SK-N-SH (cell line): Measurements from ENCODE around the gene COX10. TPM values are rescaled to one million over a fixed set of nuclear protein-coding genes. Genes with fewer than 3 reads are reported as not detected.

Experiments
- CTCF ChIA-PET: fragments of 300-600, 350-600 bp; formaldehyde crosslinking; extraction: SDS; loops from one replicate; lab custom pipeline; 2021; lab: Yijun Ruan, JAX
- POLR2A ChIA-PET: fragments of 350-600 bp; sonication (Branson Sonifier 250); formaldehyde crosslinking; extraction: SDS; loops from one replicate; lab custom pipeline; 2020; ENCODE audit warnings: antibody characterized with exemption, inconsistent platforms; lab: Yijun Ruan, JAX
- DNase-seq: peaks from one replicate; pipeline ENCODE4 v3.0.0; 2012
- H2AFZ ChIP-seq: fragments of 200-600 bp; sonication (generic); 2 replicates; pipeline ENCODE4 v1.8.1; 2016; ENCODE audit warnings: antibody characterized with exemption, mild to moderate bottlenecking, low read depth
- H3F3A ChIP-seq: fragments of 200-600 bp; sonication (generic); replicated peaks from 2 replicates; pipeline ENCODE3; 2016; ENCODE audit warnings: antibody characterized with exemption, mild to moderate bottlenecking; ENCODE audit not compliant: insufficient read depth
- H3K27ac ChIP-seq, 2 experiments: fragments of 200-500 bp in 1 of 2; fragments of 200-600 bp in 1 of 2; sonication (Bioruptor generic) in 1 of 2; sonication (generic), shearing (Covaris generic) in 1 of 2; 2 replicates each; pipeline versions ENCODE4 v1.5.1 to v1.6.1; 2014 to 2016; ENCODE audit warnings: low read depth in 2 of 2, inconsistent platforms in 1 of 2, low read length in 1 of 2, mild to moderate bottlenecking in 1 of 2, mixed read lengths in 1 of 2
- H3K27me3 ChIP-seq: fragments of 200-600 bp; sonication (generic), shearing (Covaris generic); 2 replicates; pipeline ENCODE4 v1.6.1; 2016; ENCODE audit warnings: mixed run types; ENCODE audit not compliant: insufficient read depth
- H3K36me3 ChIP-seq, 2 experiments: fragments of 200-500 bp in 1 of 2; fragments of 200-600 bp in 1 of 2; sonication (Bioruptor generic) in 1 of 2; sonication (generic) in 1 of 2; replicated peaks in 1 of 2; 2 replicates each; pipeline versions ENCODE3 to v1.5.1; 2014 to 2016; ENCODE audit warnings: low read length in 1 of 2, mild to moderate bottlenecking in 1 of 2; ENCODE audit not compliant: insufficient read depth in 2 of 2, control insufficient read depth in 1 of 2
- H3K4me1 ChIP-seq, 2 experiments: fragments of 200-500 bp in 1 of 2; fragments of 200-600 bp in 1 of 2; sonication (Bioruptor generic) in 1 of 2; sonication (generic), shearing (Covaris generic) in 1 of 2; 2 replicates each; pipeline versions ENCODE4 v1.5.1 to v1.6.1; 2014 to 2016; ENCODE audit warnings: low read depth in 1 of 2, low read length in 1 of 2, mixed run types in 1 of 2; ENCODE audit not compliant: insufficient read depth in 2 of 2, control insufficient read depth in 1 of 2
- H3K4me2 ChIP-seq: fragments of 200-600 bp; sonication (generic), shearing (Covaris generic); 2 replicates; pipeline ENCODE4 v1.6.1; 2017; ENCODE audit warnings: mixed run types
- H3K4me3 ChIP-seq, 2 experiments: fragments of 200-500 bp in 1 of 2; fragments of 200-600 bp in 1 of 2; sonication (Bioruptor generic) in 1 of 2; sonication (generic), shearing (Covaris generic) in 1 of 2; 2 replicates each; pipeline versions ENCODE4 v1.5.1 to v1.8.1; 2014 to 2016; ENCODE audit warnings: low read depth in 2 of 2, inconsistent platforms in 1 of 2, low read length in 1 of 2, mild to moderate bottlenecking in 1 of 2, mixed read lengths in 1 of 2, moderate library complexity in 1 of 2
- H3K79me2 ChIP-seq: fragments of 200-600 bp; sonication (generic); 2 replicates; pipeline ENCODE4 v1.8.1; 2017; ENCODE audit warnings: mild to moderate bottlenecking; ENCODE audit not compliant: insufficient read depth
- H3K9ac ChIP-seq: fragments of 200-600 bp; sonication (generic); 2 replicates; pipeline ENCODE4 v1.6.1; 2017; ENCODE audit warnings: mixed run types
- H3K9me2 ChIP-seq: fragments of 200-600 bp; sonication (generic); 2 replicates; pipeline ENCODE4 v1.6.1; 2017; ENCODE audit warnings: mixed run types
- H3K9me3 ChIP-seq: fragments of 200-600 bp; sonication (generic); 2 replicates; pipeline ENCODE4 v1.6.1; 2017; ENCODE audit warnings: mixed run types, mild to moderate bottlenecking, moderate library complexity
- H4K20me1 ChIP-seq: fragments of 200-600 bp; sonication (generic); 2 replicates; pipeline ENCODE4 v1.6.1; 2017; ENCODE audit warnings: mild to moderate bottlenecking, mixed run types; ENCODE audit not compliant: insufficient read depth
- CHD2 ChIP-seq: fragments of 150-350 bp; IDR thresholded peaks from 2 replicates; pipeline ENCODE4 v1.6.1; 2018; ENCODE audit warnings: low read length; ENCODE audit not compliant: partially characterized antibody
- FOSL2 ChIP-seq: IDR thresholded peaks from 2 replicates; pipeline ENCODE4 v1.4.0; 2012; ENCODE audit warnings: low read depth, mild to moderate bottlenecking, moderate library complexity, borderline replicate concordance
- FOXJ3 ChIP-seq: sonication (generic); formaldehyde crosslinking; IDR thresholded peaks from 2 replicates; pipeline ENCODE4 v1.5.1; 2020; ENCODE audit warnings: mild to moderate bottlenecking, missing genetic modification reagents
- FOXM1 ChIP-seq: IDR thresholded peaks from 2 replicates; pipeline ENCODE4 v1.4.0; 2012; ENCODE audit warnings: low read depth, mild to moderate bottlenecking
- GATA2 ChIP-seq: sonication (generic); formaldehyde crosslinking; IDR thresholded peaks from 2 replicates; pipeline ENCODE4 v1.5.0; 2020; ENCODE audit warnings: mild to moderate bottlenecking, missing genetic modification reagents
- JUND ChIP-seq: IDR thresholded peaks from 2 replicates; pipeline ENCODE4 v1.4.0; 2012
- MEF2A ChIP-seq: IDR thresholded peaks from 2 replicates; pipeline ENCODE4 v1.4.0; 2012; ENCODE audit warnings: low read depth, borderline replicate concordance
- NFIC ChIP-seq: IDR thresholded peaks from 2 replicates; pipeline ENCODE4 v1.4.0; 2012; ENCODE audit warnings: borderline replicate concordance
- NRF1 ChIP-seq: IDR thresholded peaks from 2 replicates; pipeline ENCODE4 v1.6.1; 2012; ENCODE audit warnings: low read depth, mild to moderate bottlenecking, low read length
- POLR2AphosphoS5 ChIP-seq: IDR thresholded peaks from 2 replicates; pipeline ENCODE4 v1.6.1; 2012; ENCODE audit warnings: low read depth, low read length
- RFX5 ChIP-seq: IDR thresholded peaks from 2 replicates; pipeline ENCODE4 v1.6.1; 2012; ENCODE audit warnings: mild to moderate bottlenecking, improper control_type of control experiment, low read length
- RXRA ChIP-seq: IDR thresholded peaks from 2 replicates; pipeline ENCODE4 v1.4.0; 2012; ENCODE audit warnings: low read depth, mild to moderate bottlenecking, borderline replicate concordance
- SIN3A ChIP-seq: IDR thresholded peaks from 2 replicates; pipeline ENCODE4 v1.6.1; 2012; ENCODE audit warnings: low read depth, mild to moderate bottlenecking, low read length, moderate library complexity, borderline replicate concordance
- TCF12 ChIP-seq: IDR thresholded peaks from 2 replicates; pipeline ENCODE4 v1.4.0; 2012
- TEAD4 ChIP-seq: IDR thresholded peaks from 2 replicates; pipeline ENCODE4 v1.4.0; 2012; ENCODE audit warnings: mild to moderate bottlenecking, borderline replicate concordance; ENCODE audit not compliant: insufficient read depth
- YY1 ChIP-seq: IDR thresholded peaks from 2 replicates; pipeline ENCODE4 v1.4.0; 2012; ENCODE audit warnings: low read depth, mild to moderate bottlenecking
- WGBS: methylation state at CpG from one replicate; pipeline ENCODE4 v1.1.6; 2017; ENCODE audit warnings: low lambda C conversion rate; 5-methylcytosine and 5-hydroxymethylcytosine counted together
- polyA plus RNA-seq, 3 experiments: library from polyadenylated mRNA; depleted of rRNA; stranded (reverse); fragments of >200 nt; gene quantifications; 2 replicates each; pipeline ENCODE4 v1.2.3, GENCODE V29; 2012
- TF ChIP-seq, protein P1 (sequence below): fragments of 200-600 bp; sonication (generic); IDR thresholded peaks from 2 replicates; pipeline ENCODE4 v1.6.1; 2017; ENCODE audit warnings: antibody characterized with exemption, mild to moderate bottlenecking, moderate library complexity
- TF ChIP-seq, protein P2 (sequence below): IDR thresholded peaks from 2 replicates; pipeline ENCODE4 v1.4.0; 2012; ENCODE audit warnings: low read depth, borderline replicate concordance

Gene COX10
- polyA plus RNA-seq, 1 of the 3 experiments (the other 2 are of a cell fraction), result 8.7 TPM

DNA sequence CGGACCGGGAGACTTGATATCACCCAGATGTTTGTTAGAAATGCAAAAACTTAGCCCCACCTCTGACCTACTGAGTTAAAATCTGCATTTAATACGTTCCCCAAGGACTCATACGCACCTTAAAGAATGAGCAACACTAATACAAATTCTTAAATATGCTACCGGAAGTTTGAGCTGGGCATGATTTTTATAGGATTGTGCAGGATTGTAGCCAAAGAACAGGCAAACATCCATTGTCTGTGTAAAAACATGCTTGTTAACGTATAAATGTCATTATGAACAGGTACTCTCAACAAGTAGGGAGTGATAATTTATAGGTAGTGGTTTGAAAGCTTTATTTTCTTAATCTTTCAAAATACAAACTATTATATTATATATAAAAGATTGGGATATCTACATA lies 22.3 kb upstream of the COX10 start:
- ChIA-PET CTCF (interaction anchor here (0.7 to 0.9 kb wide), 3 partner anchors 24 to 569 kb away, joined by 3 read pairs; no protein-coding TSS in a partner anchor), POLR2A (no interaction called here)
- H3K27me3 ChIP-seq, result no peaks in the 10 kb centered on the region
- no peak overlapping the region for H3K4me2 ChIP-seq
- WGBS, result 92% methylated on average over 6 of the region's 6 CpGs
- peaks cover 2 to 3% of the 10 kb centered on the region in 2 experiments for H3K36me3 ChIP-seq
- no peak overlapping the region for H3K27ac ChIP-seq
- H3F3A ChIP-seq, result peaks cover 7% of the 10 kb centered on the region
- no peak overlapping the region for H3K4me3 ChIP-seq
- H3K9ac ChIP-seq, result no peak overlapping the region
- H3K79me2 ChIP-seq, result peaks cover 9% of the 10 kb centered on the region; the same call in 1 of the 2 replicates
- H3K4me1 ChIP-seq, result peaks cover 0 to 4% of the 10 kb centered on the region in 2 experiments; a peak in 2 of 4 replicates
- H2AFZ ChIP-seq, result no peak overlapping the region
- H3K9me3 ChIP-seq, result no peaks in the 10 kb centered on the region
- TF ChIP-seq YY1, result no peak
- TF ChIP-seq FOSL2, result no peak
- TF ChIP-seq, protein P1, sequence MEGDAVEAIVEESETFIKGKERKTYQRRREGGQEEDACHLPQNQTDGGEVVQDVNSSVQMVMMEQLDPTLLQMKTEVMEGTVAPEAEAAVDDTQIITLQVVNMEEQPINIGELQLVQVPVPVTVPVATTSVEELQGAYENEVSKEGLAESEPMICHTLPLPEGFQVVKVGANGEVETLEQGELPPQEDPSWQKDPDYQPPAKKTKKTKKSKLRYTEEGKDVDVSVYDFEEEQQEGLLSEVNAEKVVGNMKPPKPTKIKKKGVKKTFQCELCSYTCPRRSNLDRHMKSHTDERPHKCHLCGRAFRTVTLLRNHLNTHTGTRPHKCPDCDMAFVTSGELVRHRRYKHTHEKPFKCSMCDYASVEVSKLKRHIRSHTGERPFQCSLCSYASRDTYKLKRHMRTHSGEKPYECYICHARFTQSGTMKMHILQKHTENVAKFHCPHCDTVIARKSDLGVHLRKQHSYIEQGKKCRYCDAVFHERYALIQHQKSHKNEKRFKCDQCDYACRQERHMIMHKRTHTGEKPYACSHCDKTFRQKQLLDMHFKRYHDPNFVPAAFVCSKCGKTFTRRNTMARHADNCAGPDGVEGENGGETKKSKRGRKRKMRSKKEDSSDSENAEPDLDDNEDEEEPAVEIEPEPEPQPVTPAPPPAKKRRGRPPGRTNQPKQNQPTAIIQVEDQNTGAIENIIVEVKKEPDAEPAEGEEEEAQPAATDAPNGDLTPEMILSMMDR, result no peak
- no peak for TF ChIP-seq RFX5
- TF ChIP-seq TCF12, result no peak
- TF ChIP-seq GATA2, result no peak
- no peak for TF ChIP-seq CHD2
- no peak for TF ChIP-seq TEAD4
- no peak for TF ChIP-seq JUND
- no peak for TF ChIP-seq NRF1
- no peak for TF ChIP-seq RXRA
- TF ChIP-seq MEF2A, result no peak
- no peak for TF ChIP-seq SIN3A
- TF ChIP-seq, protein P2, sequence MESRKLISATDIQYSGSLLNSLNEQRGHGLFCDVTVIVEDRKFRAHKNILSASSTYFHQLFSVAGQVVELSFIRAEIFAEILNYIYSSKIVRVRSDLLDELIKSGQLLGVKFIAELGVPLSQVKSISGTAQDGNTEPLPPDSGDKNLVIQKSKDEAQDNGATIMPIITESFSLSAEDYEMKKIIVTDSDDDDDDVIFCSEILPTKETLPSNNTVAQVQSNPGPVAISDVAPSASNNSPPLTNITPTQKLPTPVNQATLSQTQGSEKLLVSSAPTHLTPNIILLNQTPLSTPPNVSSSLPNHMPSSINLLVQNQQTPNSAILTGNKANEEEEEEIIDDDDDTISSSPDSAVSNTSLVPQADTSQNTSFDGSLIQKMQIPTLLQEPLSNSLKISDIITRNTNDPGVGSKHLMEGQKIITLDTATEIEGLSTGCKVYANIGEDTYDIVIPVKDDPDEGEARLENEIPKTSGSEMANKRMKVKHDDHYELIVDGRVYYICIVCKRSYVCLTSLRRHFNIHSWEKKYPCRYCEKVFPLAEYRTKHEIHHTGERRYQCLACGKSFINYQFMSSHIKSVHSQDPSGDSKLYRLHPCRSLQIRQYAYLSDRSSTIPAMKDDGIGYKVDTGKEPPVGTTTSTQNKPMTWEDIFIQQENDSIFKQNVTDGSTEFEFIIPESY, result no peak
- no peaks in the 10 kb centered on the region for H4K20me1 ChIP-seq
- H3K9me2 ChIP-seq, result no peaks in the 10 kb centered on the region
- DNase-seq, result no peak

DNA sequence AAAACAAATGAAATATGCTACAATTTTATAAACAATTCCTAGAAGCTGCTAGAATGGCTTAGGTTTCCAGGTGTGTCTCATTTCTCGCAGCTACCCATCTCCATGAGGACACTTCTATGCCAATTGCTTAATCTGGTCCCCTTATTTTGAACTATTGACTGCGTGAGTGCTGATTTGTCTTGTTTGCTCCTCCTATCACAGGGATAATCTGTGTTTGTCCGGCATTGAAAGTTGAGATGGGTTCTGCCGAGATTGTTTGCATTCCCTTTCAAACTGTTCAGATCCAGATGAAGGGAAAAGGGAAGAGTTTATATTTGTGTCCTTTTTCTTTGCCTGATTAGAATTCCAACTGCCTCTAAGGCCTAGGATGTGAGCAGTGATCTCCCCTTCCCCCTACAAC lies 21.7 kb upstream of the COX10 start:
- Histone ChIP-seq H3K4me2 (no peak overlapping the region), H3K9me3 (no peaks in the 10 kb centered on the region), H2AFZ (no peak overlapping the region), H3K27ac (no peak overlapping the region), H3K4me1 (peaks cover 0 to 4% of the 10 kb centered on the region in 2 experiments; a peak in 2 of 4 replicates), H3K79me2 (peaks cover 12% of the 10 kb centered on the region; the same call in 1 of the 2 replicates), H4K20me1 (no peaks in the 10 kb centered on the region), H3K4me3 (no peak overlapping the region), H3K9ac (no peak overlapping the region), H3K27me3 (no peaks in the 10 kb centered on the region), H3F3A (peaks cover 7% of the 10 kb centered on the region), H3K36me3 (peaks cover 2 to 3% of the 10 kb centered on the region in 2 experiments), H3K9me2 (no peaks in the 10 kb centered on the region)
- POLR2A ChIA-PET, result no interaction called here
- no peak for TF ChIP-seq POLR2AphosphoS5
- no peak for TF ChIP-seq FOXJ3 (CRISPR knock-in tag)
- no peak for TF ChIP-seq NFIC
- no peak for TF ChIP-seq FOSL2
- no peak for TF ChIP-seq RXRA
- no peak for TF ChIP-seq FOXM1
- no peak for TF ChIP-seq TCF12
- no peak for DNase-seq
- CTCF ChIA-PET, result interaction anchor here (0.7 to 0.9 kb wide), 3 partner anchors 23 to 570 kb away, joined by 3 read pairs; no protein-coding TSS in a partner anchor
- 88% methylated on average over 4 of the region's 4 CpGs for WGBS
